GM12878 (cell line): ENCODE measurements around the gene SMPD4. TPM values are rescaled to one million over a fixed set of nuclear protein-coding genes. Genes with fewer than 3 reads are reported as not detected.
"Not testable (repeated sequence)": the region's sequence is repeated elsewhere in the genome, so short reads cannot be mapped to it uniquely, and the experiment has no call there.

ENCODE experiments used
- ATAC-seq: fragments of 200-7000 bp; cut with Tn5 transposase; 3 replicates; pipeline ENCODE4 v1.9.1; 2020; ENCODE audit warnings: mild to moderate bottlenecking, moderate library complexity
- BruUV-seq: library from RNA; stranded (reverse); fragments of 400-500 nt; replicated peaks from 2 replicates; lab custom pipeline; 2021; lab: Mats Ljungman, UMichigan
- CTCF ChIA-PET: fragments of 300-600 bp; sonication (Branson Sonifier 250); formaldehyde crosslinking; extraction: SDS; loops from one replicate; lab custom pipeline; 2021; ENCODE audit warnings: inconsistent platforms; lab: Yijun Ruan, JAX
- POLR2A ChIA-PET: fragments of 350-600 bp; formaldehyde crosslinking; extraction: SDS; loops from one replicate; lab custom pipeline; 2021; ENCODE audit warnings: inconsistent platforms; lab: Charles Lee
- RAD21 ChIA-PET: fragments of 300-600 bp; sonication (Branson Sonifier 250); formaldehyde crosslinking; loops from one replicate; lab custom pipeline; 2023; ENCODE audit warnings: antibody characterized with exemption; ENCODE audit not compliant: unreplicated experiment; lab: Charles Lee
- SMC1A ChIA-PET: fragments of 300-600 bp; sonication (Branson Sonifier 250); formaldehyde crosslinking; loops from one replicate; lab custom pipeline; 2023; ENCODE audit not compliant: unreplicated experiment, uncharacterized antibody; lab: Charles Lee
- DNase-seq: peaks from one replicate; pipeline ENCODE4 v3.0.0-alpha.2; 2011; ENCODE audit warnings: low read depth, low spot score
- FAIRE-seq: peaks from 3 replicates; lab custom pipeline; 2011; peaks lifted over from hg19 to GRCh38; lab: Jason Lieb, UNC
- H2AFZ ChIP-seq: 2 replicates; pipeline ENCODE4 v1.6.0; 2011; ENCODE audit warnings: low read depth, low read length, control low read depth; ENCODE audit not compliant: control insufficient read depth
- H3K27ac ChIP-seq: 2 replicates; pipeline ENCODE4 v1.5.1; 2011; ENCODE audit warnings: control low read depth; ENCODE audit not compliant: control insufficient read depth, insufficient read depth
- H3K27me3 ChIP-seq, 2 experiments: replicated peaks in 1 of 2; 2 replicates each; pipeline versions ENCODE4 v1.6.0 to v1.6.1; 2011; ENCODE audit warnings: low read length in 1 of 2; ENCODE audit not compliant: control insufficient read depth in 2 of 2, insufficient read depth in 2 of 2
- H3K36me3 ChIP-seq, 2 experiments: 2 replicates each; pipeline ENCODE4 v1.5.1; 2011; ENCODE audit warnings: low read length in 1 of 2; ENCODE audit not compliant: control insufficient read depth in 2 of 2, insufficient read depth in 2 of 2
- H3K4me1 ChIP-seq: 2 replicates; pipeline ENCODE4 v1.6.1; 2011; ENCODE audit warnings: mild to moderate bottlenecking, low read length, moderate library complexity, mixed read lengths; ENCODE audit not compliant: control insufficient read depth, insufficient read depth
- H3K4me2 ChIP-seq: 2 replicates; pipeline ENCODE4 v1.6.0; 2011; ENCODE audit warnings: control low read depth; ENCODE audit not compliant: control insufficient read depth, insufficient read depth
- H3K4me3 ChIP-seq: fragments of 200-600 bp; sonication (generic); 2 replicates; pipeline ENCODE4 v1.5.1; 2016
- H3K79me2 ChIP-seq: 2 replicates; pipeline ENCODE4 v1.6.0; 2011; ENCODE audit warnings: low read length; ENCODE audit not compliant: control insufficient read depth, insufficient read depth
- H3K9ac ChIP-seq: 2 replicates; pipeline ENCODE4 v1.8.0; 2011; ENCODE audit warnings: low read length, control low read depth, mixed read lengths; ENCODE audit not compliant: control insufficient read depth, insufficient read depth
- H3K9me3 ChIP-seq: replicated peaks from 3 replicates; pipeline ENCODE4 v1.5.1; 2011; ENCODE audit warnings: mild to moderate bottlenecking, low read length; ENCODE audit not compliant: control insufficient read depth, insufficient read depth
- H4K20me1 ChIP-seq: 2 replicates; pipeline ENCODE4 v1.6.0; 2011; ENCODE audit not compliant: control insufficient read depth, insufficient read depth
- BCL3 ChIP-seq: IDR thresholded peaks from 2 replicates; pipeline ENCODE4 v1.6.1; 2011; ENCODE audit warnings: borderline replicate concordance, low read depth, mild to moderate bottlenecking, moderate library complexity, low read length; ENCODE audit not compliant: insufficient read depth, poor library complexity, severe bottlenecking
- DPF2 ChIP-seq: fragments of 450-650 bp; IDR thresholded peaks from 2 replicates; pipeline ENCODE4 v1.6.1; 2017; ENCODE audit warnings: mild to moderate bottlenecking
- E4F1 ChIP-seq: fragments of 450-650 bp; IDR thresholded peaks from 2 replicates; pipeline ENCODE4 v1.6.1; 2018; ENCODE audit warnings: borderline replicate concordance, mild to moderate bottlenecking; ENCODE audit not compliant: partially characterized antibody
- IRF3 ChIP-seq: fragments of 450-650 bp; IDR thresholded peaks from 2 replicates; pipeline ENCODE4 v1.6.1; 2014; ENCODE audit warnings: mild to moderate bottlenecking
- MEF2B ChIP-seq: fragments of 450-650 bp; IDR thresholded peaks from 2 replicates; pipeline ENCODE4 v1.6.1; 2018; ENCODE audit warnings: mild to moderate bottlenecking, moderate library complexity; ENCODE audit not compliant: partially characterized antibody, poor library complexity, severe bottlenecking
- MTA2 ChIP-seq: fragments of 450-650 bp; IDR thresholded peaks from 2 replicates; pipeline ENCODE4 v1.6.1; 2016; ENCODE audit warnings: low read depth, mild to moderate bottlenecking, moderate library complexity
- SMARCA5 ChIP-seq: fragments of 450-650 bp; IDR thresholded peaks from 2 replicates; pipeline ENCODE4 v1.6.1; 2017; ENCODE audit warnings: mild to moderate bottlenecking
- WGBS: methylation state at CpG from one replicate; pipeline ENCODE4 v1.1.6; 2016; ENCODE audit warnings: low lambda C conversion rate; ENCODE audit not compliant: insufficient replicate concordance, insufficient coverage; ENCODE audit errors: missing lambda C conversion rate; 5-methylcytosine and 5-hydroxymethylcytosine counted together
- in situ Hi-C: fragments of 300-500 bp; cut with MboI; formaldehyde crosslinking; loops from 9 replicates; pipeline ENCODE4 v1.14.3; 2018; ENCODE audit warnings: mixed read lengths
- intact Hi-C: fragments of 100-400 bp; cut with micrococcal nuclease; formaldehyde crosslinking; loops from one replicate; pipeline ENCODE4 v1.14.2; 2022; ENCODE audit not compliant: unreplicated experiment
- polyA plus RNA-seq, 11 experiments: library from polyadenylated mRNA; depleted of rRNA in 4 of 11; unstranded in 6 of 11; stranded (reverse) in 5 of 11; fragments of >200 nt; fragmentation: Nextera tagmentation in 4 of 11; fragmentation: Illumina TruSeq in 1 of 11; extraction: Ambion mirVana in 4 of 11; extraction: Trizol in 1 of 11; gene quantifications; 1 replicate in 1 of 11; 2 replicates in 10 of 11; pipeline versions ENCODE4 v1.2.1 to v1.2.3, GENCODE V29; 2011 to 2016; ENCODE audit warnings: inconsistent platforms in 2 of 11, missing spikeins in 2 of 11, low read depth in 1 of 11
- total RNA-seq, 4 experiments: library from RNA; depleted of rRNA in 3 of 4; stranded (reverse); fragments of >200 nt in 3 of 4; fragmentation: Illumina TruSeq in 1 of 4; extraction: Trizol in 1 of 4; gene quantifications; 2 replicates each; pipeline versions ENCODE4 v1.2.1 to v1.2.3, GENCODE V29; 2013 to 2021

SMPD4 gene
- total and polyA plus RNA-seq, 10 of the 15 experiments (the other 5 are each of a cell fraction or from before 2014, with no cell fraction given), result 5.0 to 82.0 (median 45.7) TPM

- no peak for ATAC-seq
- TF ChIP-seq BCL3, result no peak
- no peak for TF ChIP-seq IRF3
- no peak for TF ChIP-seq SMARCA5
- no peak for TF ChIP-seq MTA2
- TF ChIP-seq MEF2B, result no peak
- no peak for TF ChIP-seq E4F1
- no peak for TF ChIP-seq DPF2
- Histone ChIP-seq H3K27ac (no peak within 1 kb of the TSS), H3K4me2 (no peak within 1 kb of the TSS), H3K9ac (no peak within 1 kb of the TSS), H3K4me1 (no peaks in the 10 kb centered on the region), H3K9me3 (no peaks in the 10 kb centered on the region), H4K20me1 (no peaks in the 10 kb centered on the region), H3K79me2 (no peaks in the 10 kb centered on the region), H2AFZ (no peak within 1 kb of the TSS), H3K36me3 (no peaks in the 10 kb centered on the region), H3K4me3 (no peak within 1 kb of the TSS), H3K27me3 (no peaks in the 10 kb centered on the region)
- no TSS peak for BruUV-seq
- SMC1A ChIA-PET, result no interaction called here
- POLR2A ChIA-PET, result no interaction called here
- CTCF ChIA-PET, result no interaction called here
- in situ Hi-C loops, result no loop called here
- no CpG with 5 or more reads among the region's 26 CpGs for WGBS
- no peak for FAIRE-seq
- RAD21 ChIA-PET, result no interaction called here
- DNase-seq, result no peak
- intact Hi-C loops, result no loop called here
These were observed 16.9 kb upstream of the SMPD4 start, which contains the start of gene TUBA3E for GRCh38 chr2:130198343-130198742. Gene TUBA3E, minus strand, starts transcription at chr2:130198439. Its CDS starts 79 bp downstream, at chr2:130198360.

- intact Hi-C loops, H3K4me2 ChIP-seq, CTCF ChIA-PET, BruUV-seq, H3K36me3 ChIP-seq, DNase-seq, FAIRE-seq, H3K4me3 ChIP-seq, H3K9ac ChIP-seq, H3K4me1 ChIP-seq, SMC1A ChIA-PET, H4K20me1 ChIP-seq, RAD21 ChIA-PET, H3K79me2 ChIP-seq, H3K27me3 ChIP-seq, H2AFZ ChIP-seq, ATAC-seq, H3K27ac ChIP-seq, POLR2A ChIA-PET, in situ Hi-C loops, H3K9me3 ChIP-seq: not testable (repeated sequence)
- WGBS, result 53% methylated on average over 10 of the region's 13 CpGs
These were observed 14.7 kb upstream of the SMPD4 start for GRCh38 chr2:130196052-130196451.
